Bronchial epithelial cell (primary cell): ENCODE results near the gene ACOT6. TPM values are rescaled to one million over a fixed set of nuclear protein-coding genes. Genes with fewer than 3 reads are reported as not detected.
"Not testable (repeated sequence)": the region's sequence is repeated elsewhere in the genome, so short reads cannot be mapped to it uniquely, and the experiment has no call there.

ENCODE experiments used
- DNase-seq: peaks from one replicate; pipeline ENCODE4 v3.0.0-alpha.2; 2010; ENCODE audit warnings: low read depth
- FAIRE-seq: peaks from 2 replicates; lab custom pipeline; 2011; peaks lifted over from hg19 to GRCh38; lab: Jason Lieb, UNC
- H3K27me3 ChIP-seq: 2 replicates; pipeline ENCODE4 v1.5.1; 2011; ENCODE audit warnings: low read length; ENCODE audit not compliant: control insufficient read depth, insufficient read depth
- H3K36me3 ChIP-seq: 2 replicates; pipeline ENCODE4 v1.5.1; 2011; ENCODE audit warnings: low read length; ENCODE audit not compliant: control insufficient read depth, insufficient read depth
- H3K4me3 ChIP-seq: 2 replicates; pipeline ENCODE4 v1.5.1; 2011; ENCODE audit warnings: mild to moderate bottlenecking, low read depth, low read length, control low read depth
- CTCF ChIP-seq: IDR thresholded peaks from 2 replicates; pipeline ENCODE4 v1.5.1; 2011; ENCODE audit warnings: mild to moderate bottlenecking, moderate library complexity, low read length, control low read depth, inconsistent platforms; ENCODE audit not compliant: insufficient read depth, severe bottlenecking
- total RNA-seq: library from RNA; depleted of rRNA; stranded (reverse); fragments of >200 nt; gene quantifications from 2 replicates; pipeline ENCODE4 v1.2.1, GENCODE V29; 2014

The ACOT6 gene
- total RNA-seq, 1 donor from 2014 or later = not detected

GRCh38 chr14:73630009-73630780 lies 17.9 kb downstream of the ACOT6 start:
- no peak for TF ChIP-seq CTCF
- Histone ChIP-seq H3K27me3 (no peaks in the 10 kb centered on the region), H3K4me3 (no peak overlapping the region), H3K36me3 (no peaks in the 10 kb centered on the region)
- FAIRE-seq (no peak), DNase-seq (no peak)

- Histone ChIP-seq H3K36me3 (no peaks in the 10 kb centered on the region), H3K4me3 (peak overlapping the region; percentile 54), H3K27me3 (no peaks in the 10 kb centered on the region)
- peak; percentile 81 for TF ChIP-seq CTCF
- FAIRE-seq (no peak), DNase-seq (peak; percentile 50)
Observed at GRCh38 chr14:73633116-73634010, 21.0 kb downstream of the ACOT6 start.

GRCh38 chr14:73634011-73634833 lies 21.9 kb downstream of the ACOT6 start:
- Histone ChIP-seq H3K4me3 (peak overlapping the region; percentile 54), H3K27me3 (no peaks in the 10 kb centered on the region), H3K36me3 (no peaks in the 10 kb centered on the region)
- TF ChIP-seq CTCF = peak; percentile 54
- DNase-seq (peak; percentile 6), FAIRE-seq (no peak)

GRCh38 chr14:73636355-73636754 lies 24.0 kb downstream of the ACOT6 start:
- not testable (repeated sequence) for H3K4me3 ChIP-seq, H3K36me3 ChIP-seq, H3K27me3 ChIP-seq, DNase-seq, FAIRE-seq

- TF ChIP-seq CTCF = no peak
- H3K4me3 ChIP-seq = no peak overlapping the region
- H3K27me3 ChIP-seq = no peaks in the 10 kb centered on the region
- FAIRE-seq (no peak), DNase-seq (no peak)
- no peaks in the 10 kb centered on the region for H3K36me3 ChIP-seq
Observed at GRCh38 chr14:73637830-73638229, 25.5 kb downstream of the ACOT6 start.
